SKM-1 (cell line): Measurements from ENCODE around the gene CFAP57.
A peak's percentile ranks its signal among the peaks of the same experiment; 100 is the strongest.

Source experiments
- DNase-seq: peaks from one replicate; lab custom pipeline; 2025; ENCODE audit not compliant: unreplicated experiment; lab: John Stamatoyannopoulos, UW

The CFAP57 gene

GRCh38 chr1:43253876-43254275 is 81.7 kb downstream of the CFAP57 start:
- no peak for DNase-seq

DNA sequence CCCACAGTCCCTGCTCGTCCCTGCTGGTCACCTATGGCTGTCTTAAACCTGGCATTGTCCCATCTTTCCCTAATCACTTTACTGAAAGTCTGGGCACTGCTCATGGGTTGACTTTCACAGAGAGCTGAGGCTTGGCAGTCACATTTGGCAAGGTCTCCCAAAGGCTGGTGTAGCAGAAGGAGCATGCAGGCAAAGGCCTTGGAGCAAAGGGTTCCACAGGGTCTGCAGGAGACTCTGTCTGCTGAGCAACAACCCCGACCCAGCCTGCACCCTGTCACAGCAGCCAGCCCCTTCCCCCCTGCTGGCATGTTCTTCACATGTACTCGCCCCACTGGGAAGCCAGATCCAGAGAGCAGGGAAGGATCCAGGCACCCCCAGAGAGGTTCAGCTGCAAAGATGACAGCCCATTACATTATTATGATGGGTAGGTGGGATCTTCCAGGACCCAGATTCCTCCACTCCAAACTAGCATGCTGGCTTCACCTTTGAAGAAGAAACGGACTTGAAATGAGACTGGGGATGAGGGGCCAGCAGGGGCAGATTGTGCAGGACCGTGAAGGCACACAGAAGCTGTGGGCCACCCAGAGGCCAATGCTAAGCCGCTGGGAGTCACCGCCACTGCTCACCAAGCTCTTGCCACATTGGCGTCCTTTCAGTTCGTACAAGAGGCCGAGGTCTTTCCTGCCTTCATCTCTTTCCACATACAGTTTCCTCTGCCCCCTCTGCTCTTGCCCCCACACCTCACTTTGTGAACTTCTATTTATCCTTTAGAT is 83.5 kb downstream of the CFAP57 start:
- DNase-seq, result no peak

DNA sequence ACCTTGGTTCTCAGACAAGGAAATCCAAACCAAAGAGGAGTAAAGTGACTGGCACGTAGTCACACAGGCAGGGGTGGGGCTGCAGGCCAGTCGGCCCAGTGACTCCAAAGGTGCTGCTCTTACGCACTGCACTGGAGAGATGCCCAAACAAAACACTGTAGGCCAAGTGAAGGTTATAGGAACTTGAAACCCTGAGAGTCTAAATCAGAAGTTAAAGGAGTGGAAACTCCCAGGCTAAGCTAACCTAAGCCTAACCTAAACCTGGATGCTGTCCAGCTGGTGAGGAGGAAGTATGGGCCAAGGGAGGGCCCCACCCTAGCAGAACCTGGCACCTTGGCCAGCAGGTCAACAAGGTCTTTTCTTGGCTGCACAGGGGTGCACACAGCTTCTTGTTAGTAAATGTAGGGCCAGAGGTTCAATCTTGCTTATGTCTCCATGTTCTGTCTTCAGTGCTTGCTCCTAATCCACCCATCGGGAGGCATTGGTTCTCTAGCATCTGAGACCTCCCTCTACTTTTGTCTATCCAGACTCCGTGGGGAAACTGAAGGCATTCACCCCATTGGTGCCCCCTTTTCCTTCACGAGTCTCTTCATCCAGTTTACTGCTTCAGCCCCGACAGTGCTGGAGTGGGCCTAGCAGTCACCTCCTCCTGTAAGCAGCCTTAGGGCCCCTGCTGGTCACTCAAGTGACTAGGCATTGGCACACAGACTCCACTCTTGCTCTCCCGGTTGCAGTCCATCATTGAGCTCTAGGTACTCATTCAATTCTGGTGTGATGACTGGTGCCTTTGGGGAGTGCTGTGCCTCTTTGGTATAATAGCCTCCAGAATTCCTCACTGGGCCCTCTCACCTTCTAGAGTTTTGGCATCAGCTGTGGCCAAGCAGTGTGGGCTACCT is 84.8 kb downstream of the CFAP57 start:
- DNase-seq, result no peak

DNA sequence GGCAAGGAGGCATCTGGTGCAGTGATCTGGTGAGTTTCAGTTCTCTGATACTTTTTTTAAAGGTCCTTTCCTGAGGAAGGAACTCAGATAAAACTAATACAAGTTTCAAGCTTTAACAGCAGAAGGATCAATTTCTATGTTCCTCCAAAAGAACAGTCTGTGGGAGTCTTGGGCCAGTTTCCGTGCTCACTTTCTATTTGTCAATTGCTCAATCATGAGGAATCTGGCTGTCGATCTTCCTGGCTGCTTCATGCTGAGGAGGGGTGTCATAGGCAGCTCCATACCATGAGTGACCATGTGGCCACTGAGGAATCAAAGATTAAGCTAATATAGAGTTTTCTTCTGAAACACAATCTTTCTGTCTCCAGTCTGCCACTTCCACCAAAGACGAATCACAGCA is 86.2 kb downstream of the CFAP57 start:
- no peak for DNase-seq

- no peak for DNase-seq
Measured at GRCh38 chr1:43265431-43265830, 93.3 kb downstream of the CFAP57 start.

GRCh38 chr1:43266881-43267280 is 94.8 kb downstream of the CFAP57 start:
- no peak for DNase-seq

GRCh38 chr1:43267291-43267805 is 95.2 kb downstream of the CFAP57 start:
- DNase-seq, result no peak

DNA sequence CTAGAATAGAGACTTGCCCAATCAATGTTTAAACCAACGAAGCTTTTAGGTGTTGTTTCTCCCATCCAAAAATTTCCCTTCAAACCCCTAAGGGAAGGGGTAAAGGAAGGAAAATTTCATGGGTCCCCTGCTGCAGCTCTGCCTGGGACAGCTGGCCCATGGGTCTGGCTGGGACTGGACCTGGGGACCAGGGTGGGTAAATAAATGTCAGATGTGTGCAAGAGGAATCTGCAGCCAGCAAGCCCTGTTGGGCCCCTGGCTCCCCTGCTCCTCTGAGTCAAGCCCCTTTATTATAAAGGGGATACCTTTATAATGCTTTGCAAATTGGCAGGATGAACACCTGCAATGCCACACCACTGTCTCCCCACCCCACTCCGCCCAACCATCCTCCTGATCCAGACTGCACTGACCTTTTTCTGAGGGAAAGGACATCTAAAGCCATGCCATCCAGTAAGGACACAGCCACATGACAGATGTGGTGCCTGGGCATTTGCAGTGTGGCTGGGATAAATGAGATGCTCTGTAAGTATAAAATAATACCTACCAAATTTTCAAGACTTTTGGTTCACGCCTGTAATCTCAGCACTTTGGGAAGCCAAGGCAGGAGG is 95.8 kb downstream of the CFAP57 start:
- DNase-seq, result no peak

DNA sequence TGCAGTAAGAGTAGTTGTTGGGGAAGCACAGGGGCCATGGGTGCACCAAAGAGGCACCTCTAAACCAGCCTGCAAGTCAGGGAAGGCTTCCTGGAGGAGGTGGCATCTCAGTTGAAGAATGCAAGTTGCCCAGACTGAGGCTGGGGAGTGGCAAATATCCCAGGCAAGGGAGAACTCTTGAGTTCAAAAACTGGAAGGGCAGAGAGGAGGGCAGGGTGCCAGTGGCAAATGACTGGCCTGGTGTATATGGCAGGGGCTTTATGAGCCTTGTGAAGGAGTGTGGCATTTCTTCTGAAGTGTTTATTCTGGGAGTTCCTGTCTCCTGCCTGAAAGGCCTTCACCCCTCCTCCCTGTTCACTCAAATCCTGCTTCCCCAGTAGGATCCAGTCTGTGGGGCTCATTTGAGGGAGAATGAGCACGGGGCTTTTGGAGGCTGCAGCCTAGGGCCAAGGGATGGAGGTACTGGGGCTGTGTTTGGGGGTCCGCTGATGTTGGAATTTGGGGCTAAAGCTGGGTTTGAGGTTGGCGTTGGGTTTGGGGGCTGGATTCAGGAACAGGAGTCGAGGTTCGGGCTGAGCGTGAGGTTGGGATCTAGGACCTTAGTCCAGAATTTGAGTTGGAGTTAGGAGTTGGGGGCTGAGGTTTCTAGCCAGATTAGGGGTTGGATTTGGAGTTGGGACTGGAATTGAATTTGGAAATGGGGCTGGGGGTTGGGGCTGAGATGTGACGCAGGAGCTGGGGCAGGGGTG is 97.7 kb downstream of the CFAP57 start, which contains the start of gene TMEM125:
Gene TMEM125 (plus strand): TSS at position 357 of the 749 bp plus-strand sequence. CDS start 2,740 bp downstream, outside the sequence.
- DNase-seq, result no peak

DNA sequence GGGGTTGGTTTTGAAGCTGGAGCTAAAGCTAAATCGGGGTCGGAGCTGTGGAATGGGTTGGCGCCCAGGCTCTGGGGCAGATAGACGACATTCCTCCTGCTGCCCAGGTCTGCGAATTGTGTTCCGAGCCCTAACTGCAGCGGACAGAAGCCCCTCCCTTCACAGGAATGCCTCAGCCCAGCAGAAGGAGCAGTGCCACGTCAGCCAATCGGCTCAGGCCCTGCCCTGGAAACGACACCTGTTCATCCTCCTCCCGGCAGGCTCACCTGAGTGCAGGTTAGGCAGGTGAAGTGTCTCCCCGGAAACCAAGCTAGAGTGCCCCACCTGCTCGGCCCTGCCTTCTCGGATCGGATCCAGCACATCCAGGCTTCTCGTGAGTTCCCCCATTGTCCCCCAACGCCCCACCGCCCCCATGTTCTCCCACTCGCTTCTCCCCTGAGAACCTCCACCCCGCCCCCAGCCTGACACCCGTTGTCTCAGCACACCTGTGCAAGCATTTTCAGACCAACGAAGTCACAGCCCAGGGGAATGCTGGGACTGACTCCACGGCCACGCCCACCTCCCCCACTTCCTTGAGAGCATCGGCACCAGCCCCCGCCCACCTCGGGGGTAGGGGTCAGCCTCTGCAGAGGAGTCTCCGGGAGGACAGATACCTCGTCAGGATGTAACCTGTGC is 98.4 kb downstream of the CFAP57 start:
- DNase-seq, result no peak

GRCh38 chr1:43271186-43272118 is 99.3 kb downstream of the CFAP57 start:
- no peak for DNase-seq

- DNase-seq, result no peak
Measured at GRCh38 chr1:43272161-43272560, 100.0 kb downstream of the CFAP57 start.

DNA sequence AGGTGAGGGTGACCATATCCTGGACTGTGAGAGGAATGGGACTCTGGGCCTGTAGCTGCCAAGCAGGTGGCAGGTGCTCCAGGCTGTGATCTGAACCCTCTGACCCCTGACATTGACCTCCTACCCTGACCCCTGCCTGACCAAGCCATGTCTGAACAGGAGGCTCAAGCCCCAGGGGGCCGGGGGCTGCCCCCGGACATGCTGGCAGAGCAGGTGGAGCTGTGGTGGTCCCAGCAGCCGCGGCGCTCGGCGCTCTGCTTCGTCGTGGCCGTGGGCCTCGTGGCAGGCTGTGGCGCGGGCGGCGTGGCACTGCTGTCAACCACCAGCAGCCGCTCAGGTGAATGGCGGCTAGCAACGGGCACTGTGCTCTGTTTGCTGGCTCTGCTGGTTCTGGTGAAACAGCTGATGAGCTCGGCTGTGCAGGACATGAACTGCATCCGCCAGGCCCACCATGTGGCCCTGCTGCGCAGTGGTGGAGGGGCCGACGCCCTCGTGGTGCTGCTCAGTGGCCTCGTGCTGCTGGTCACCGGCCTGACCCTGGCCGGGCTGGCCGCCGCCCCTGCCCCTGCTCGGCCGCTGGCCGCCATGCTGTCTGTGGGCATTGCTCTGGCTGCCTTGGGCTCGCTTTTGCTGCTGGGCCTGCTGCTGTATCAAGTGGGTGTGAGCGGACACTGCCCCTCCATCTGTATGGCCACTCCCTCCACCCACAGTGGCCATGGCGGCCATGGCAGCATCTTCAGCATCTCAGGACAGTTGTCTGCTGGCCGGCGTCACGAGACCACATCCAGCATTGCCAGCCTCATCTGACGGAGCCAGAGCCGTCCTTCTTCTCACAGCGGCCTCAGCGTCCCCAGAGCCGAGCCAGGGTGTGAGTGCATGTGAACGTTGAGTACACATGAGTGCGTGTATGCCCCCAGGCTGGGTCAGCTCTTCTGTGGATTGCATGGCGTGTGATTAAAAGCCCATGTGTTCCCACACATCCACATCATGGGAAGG is 100.7 kb downstream of the CFAP57 start:
- no peak for DNase-seq

DNA sequence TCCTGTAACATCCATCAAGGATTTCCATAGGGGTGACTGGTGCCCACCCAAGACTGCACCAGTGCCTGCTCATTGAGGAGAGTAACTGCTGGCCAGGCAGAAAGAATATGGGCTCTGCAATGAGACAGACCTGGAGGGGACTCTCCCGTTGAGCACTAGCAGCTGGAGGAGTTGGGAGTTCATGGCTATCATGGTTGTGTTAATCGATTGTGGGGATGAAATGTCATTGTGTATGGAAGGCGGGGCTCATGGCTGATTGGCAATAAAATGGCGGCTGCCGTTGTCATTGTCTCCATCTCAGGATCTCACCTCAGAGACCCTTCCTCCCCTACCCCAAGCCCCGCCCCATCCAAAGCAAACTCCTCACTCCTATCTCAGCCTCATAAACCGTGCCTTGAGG is 101.6 kb downstream of the CFAP57 start:
- DNase-seq, result no peak

GRCh38 chr1:43274125-43274803 is 102.1 kb downstream of the CFAP57 start:
- peak; percentile 66 for DNase-seq

GRCh38 chr1:43274804-43275180 is 102.7 kb downstream of the CFAP57 start:
- no peak for DNase-seq
